MM.1S (cell line): ENCODE data around the gene TTLL11.

Experiments
- EZH2phosphoT487 ChIP-seq: fragments of 300-600 bp; sonication (generic); IDR thresholded peaks from 2 replicates; pipeline ENCODE4 v1.6.1; 2018; ENCODE audit warnings: antibody characterized with exemption, low read length
- TF ChIP-seq, protein P1 (sequence below): fragments of 300-600 bp; sonication (generic); IDR thresholded peaks from 2 replicates; pipeline ENCODE4 v1.5.1; 2016; ENCODE audit warnings: antibody characterized with exemption, low read length, mixed read lengths

DNA sequence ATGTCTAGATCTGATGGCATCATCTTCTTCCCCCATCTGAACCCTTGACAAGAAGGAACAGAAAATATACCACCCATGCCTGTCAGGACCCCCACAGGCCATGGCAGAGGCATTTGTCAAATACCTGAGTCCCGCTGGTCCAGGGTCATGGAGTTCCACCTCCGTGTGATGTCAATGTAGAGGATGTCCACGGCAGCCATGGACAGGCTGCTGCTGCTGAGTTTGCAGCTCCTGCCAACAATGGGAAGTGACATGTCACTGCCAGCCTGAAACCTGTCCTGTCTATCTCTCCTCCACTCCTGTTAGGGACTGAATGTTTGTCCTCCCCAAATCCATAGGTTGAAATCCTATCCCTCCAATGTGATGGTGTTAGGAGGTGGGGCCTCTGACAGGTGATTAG, 232.9 kb downstream of the TTLL11 start:
- TF ChIP-seq, protein P1, sequence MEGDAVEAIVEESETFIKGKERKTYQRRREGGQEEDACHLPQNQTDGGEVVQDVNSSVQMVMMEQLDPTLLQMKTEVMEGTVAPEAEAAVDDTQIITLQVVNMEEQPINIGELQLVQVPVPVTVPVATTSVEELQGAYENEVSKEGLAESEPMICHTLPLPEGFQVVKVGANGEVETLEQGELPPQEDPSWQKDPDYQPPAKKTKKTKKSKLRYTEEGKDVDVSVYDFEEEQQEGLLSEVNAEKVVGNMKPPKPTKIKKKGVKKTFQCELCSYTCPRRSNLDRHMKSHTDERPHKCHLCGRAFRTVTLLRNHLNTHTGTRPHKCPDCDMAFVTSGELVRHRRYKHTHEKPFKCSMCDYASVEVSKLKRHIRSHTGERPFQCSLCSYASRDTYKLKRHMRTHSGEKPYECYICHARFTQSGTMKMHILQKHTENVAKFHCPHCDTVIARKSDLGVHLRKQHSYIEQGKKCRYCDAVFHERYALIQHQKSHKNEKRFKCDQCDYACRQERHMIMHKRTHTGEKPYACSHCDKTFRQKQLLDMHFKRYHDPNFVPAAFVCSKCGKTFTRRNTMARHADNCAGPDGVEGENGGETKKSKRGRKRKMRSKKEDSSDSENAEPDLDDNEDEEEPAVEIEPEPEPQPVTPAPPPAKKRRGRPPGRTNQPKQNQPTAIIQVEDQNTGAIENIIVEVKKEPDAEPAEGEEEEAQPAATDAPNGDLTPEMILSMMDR, result no peak
- TF ChIP-seq EZH2phosphoT487, result no peak
